Keratinocyte (primary cell): Measurements from ENCODE around the gene IFT122. TPM values are rescaled to one million over a fixed set of nuclear protein-coding genes. Genes with fewer than 3 reads are reported as not detected.
A peak's percentile ranks its signal among the peaks of the same experiment; 100 is the strongest.

Experiments
- DNase-seq: peaks from one replicate; pipeline ENCODE4 v3.0.0-alpha.2; 2011; ENCODE audit warnings: low read depth, missing footprints, low spot score
- FAIRE-seq: peaks from 2 replicates; lab custom pipeline; 2011; peaks lifted over from hg19 to GRCh38; lab: Jason Lieb, UNC
- H2AFZ ChIP-seq: 2 replicates; pipeline ENCODE4 v1.6.0; 2012; ENCODE audit warnings: low read length, control low read depth, inconsistent platforms; ENCODE audit not compliant: control insufficient read depth
- H3K27ac ChIP-seq: 2 replicates; pipeline ENCODE4 v1.5.1; 2011; ENCODE audit warnings: low read length; ENCODE audit not compliant: control insufficient read depth, insufficient read depth
- H3K27me3 ChIP-seq: 3 replicates; pipeline ENCODE4 v1.6.0; 2011; ENCODE audit warnings: low read length; ENCODE audit not compliant: control insufficient read depth, insufficient read depth; ENCODE audit errors: extremely low read depth
- H3K36me3 ChIP-seq, 2 experiments: 2 replicates in 1 of 2; 3 replicates in 1 of 2; pipeline ENCODE4 v1.5.1; 2011; ENCODE audit warnings: low read length in 2 of 2, mild to moderate bottlenecking in 1 of 2; ENCODE audit not compliant: control insufficient read depth in 2 of 2, insufficient read depth in 2 of 2; ENCODE audit errors: extremely low read depth in 1 of 2
- H3K4me1 ChIP-seq: 3 replicates; pipeline ENCODE4 v1.5.1; 2011; ENCODE audit warnings: low read length; ENCODE audit not compliant: control insufficient read depth, insufficient read depth; ENCODE audit errors: extremely low read depth
- H3K4me2 ChIP-seq: 3 replicates; pipeline ENCODE4 v1.6.0; 2011; ENCODE audit warnings: low read depth, low read length; ENCODE audit not compliant: control insufficient read depth, insufficient read depth; ENCODE audit errors: extremely low read depth
- H3K4me3 ChIP-seq, 3 experiments: fragments of 200-600 bp in 1 of 3; sonication (generic) in 1 of 3; 2 replicates in 2 of 3; 3 replicates in 1 of 3; pipeline ENCODE4 v1.5.1; 2011 to 2016; ENCODE audit warnings: low read length in 3 of 3, mild to moderate bottlenecking in 3 of 3, control low read depth in 2 of 3, inconsistent platforms in 1 of 3, low read depth in 1 of 3, mixed read lengths in 1 of 3, mixed run types in 1 of 3, moderate library complexity in 1 of 3; ENCODE audit not compliant: control insufficient read depth in 2 of 3, insufficient read depth in 2 of 3; ENCODE audit errors: extremely low read depth in 1 of 3
- H3K79me2 ChIP-seq: 2 replicates; pipeline ENCODE4 v1.6.0; 2012; ENCODE audit warnings: low read length; ENCODE audit not compliant: control insufficient read depth, insufficient read depth
- H3K9ac ChIP-seq: 3 replicates; pipeline ENCODE4 v1.6.0; 2011; ENCODE audit warnings: low read length; ENCODE audit not compliant: control insufficient read depth, insufficient read depth; ENCODE audit errors: extremely low read depth
- H3K9me1 ChIP-seq: 3 replicates; pipeline ENCODE4 v1.6.0; 2011; ENCODE audit warnings: low read length; ENCODE audit not compliant: control insufficient read depth, insufficient read depth; ENCODE audit errors: extremely low read depth
- H3K9me3 ChIP-seq: 2 replicates; pipeline ENCODE4 v1.5.1; 2012; ENCODE audit warnings: low read depth, low read length; ENCODE audit not compliant: control insufficient read depth
- H4K20me1 ChIP-seq: 3 replicates; pipeline ENCODE4 v1.6.0; 2011; ENCODE audit warnings: low read length; ENCODE audit not compliant: control insufficient read depth, insufficient read depth; ENCODE audit errors: extremely low read depth
- EZH2 ChIP-seq: IDR thresholded peaks from one replicate; pipeline ENCODE4 v1.6.1; 2012; ENCODE audit warnings: inconsistent platforms, mild to moderate bottlenecking, low read length, moderate library complexity
- dilution Hi-C: fragments of 300-500 bp; cut with MboI; formaldehyde crosslinking; loops from one replicate; pipeline ENCODE4 v1.7.0; 2020; ENCODE audit warnings: low sequenced_read_pairs; ENCODE audit not compliant: extremely low pct_ligation_motif_present
- polyA plus RNA-seq, 5 experiments: library from polyadenylated mRNA; depleted of rRNA in 3 of 5; stranded (reverse) in 3 of 5; stranded (forward) in 1 of 5; unstranded in 1 of 5; fragments of >200 nt; gene quantifications; 1 replicate in 1 of 5; 2 replicates in 3 of 5; 3 replicates in 1 of 5; pipeline versions ENCODE4 v1.2.1 to v1.2.3, GENCODE V29; 2011 to 2012; ENCODE audit warnings: missing spikeins in 2 of 5, low read depth in 1 of 5, low replicate concordance in 1 of 5
- TF ChIP-seq, protein P1 (sequence below), 3 experiments: IDR thresholded peaks in 1 of 3; conservative IDR thresholded peaks in 1 of 3; optimal IDR thresholded peaks in 1 of 3; 2 replicates in 2 of 3; 3 replicates in 1 of 3; pipeline versions ENCODE3 to v1.5.1; 2011; ENCODE audit warnings: low read length in 3 of 3, mild to moderate bottlenecking in 3 of 3, moderate library complexity in 2 of 3, control low read depth in 1 of 3, inconsistent platforms in 1 of 3; ENCODE audit not compliant: insufficient read depth in 2 of 3; ENCODE audit errors: extremely low read depth in 1 of 3

IFT122 gene
- polyA plus RNA-seq, 1 donor (not counting 4 experiments of a cell fraction or from before 2014, with no cell fraction given) = 7.1 TPM

DNA sequence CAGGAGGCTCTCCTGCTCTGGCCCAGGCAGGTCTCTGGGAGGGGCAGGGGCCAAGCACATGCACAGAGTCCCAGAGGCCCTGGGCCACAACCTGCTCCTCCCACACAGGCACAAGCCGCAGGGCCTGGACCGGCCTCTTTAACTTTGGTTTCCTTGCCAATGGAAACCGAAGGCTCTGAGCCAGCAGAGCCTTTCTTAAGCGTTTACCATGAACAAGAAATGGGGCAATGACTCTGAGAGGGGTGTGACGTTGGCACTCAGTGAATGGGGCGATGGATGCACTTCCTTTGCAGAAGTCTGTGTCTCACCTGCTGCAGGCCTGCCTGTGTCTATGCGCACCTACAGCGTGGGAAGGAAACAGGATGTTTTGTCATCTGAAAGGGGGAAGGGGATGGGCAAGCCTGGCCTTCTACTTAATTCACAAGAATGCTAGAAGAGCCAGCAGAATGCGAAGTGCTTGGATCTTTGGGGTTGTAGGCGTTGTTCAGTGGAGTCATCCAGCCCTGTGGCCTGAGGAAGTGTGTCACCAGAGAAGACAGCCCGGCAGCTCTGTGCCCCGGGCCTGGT lies 41.8 kb downstream of the IFT122 start:
- H3K36me3 ChIP-seq = peaks cover 6 to 14% of the 10 kb centered on the region in 2 experiments
- H3K9ac ChIP-seq = peak overlapping the region; percentile 49
- H3K79me2 ChIP-seq = no peaks in the 10 kb centered on the region
- peak overlapping the region; percentile 26 for H3K4me2 ChIP-seq
- H3K9me3 ChIP-seq = no peaks in the 10 kb centered on the region
- H3K4me1 ChIP-seq = peaks cover 14% of the 10 kb centered on the region
- DNase-seq (peak; percentile 35), FAIRE-seq (peak; percentile 51)
- no peak overlapping the region for H3K4me3 ChIP-seq
- no peak for TF ChIP-seq EZH2
- TF ChIP-seq, protein P1, sequence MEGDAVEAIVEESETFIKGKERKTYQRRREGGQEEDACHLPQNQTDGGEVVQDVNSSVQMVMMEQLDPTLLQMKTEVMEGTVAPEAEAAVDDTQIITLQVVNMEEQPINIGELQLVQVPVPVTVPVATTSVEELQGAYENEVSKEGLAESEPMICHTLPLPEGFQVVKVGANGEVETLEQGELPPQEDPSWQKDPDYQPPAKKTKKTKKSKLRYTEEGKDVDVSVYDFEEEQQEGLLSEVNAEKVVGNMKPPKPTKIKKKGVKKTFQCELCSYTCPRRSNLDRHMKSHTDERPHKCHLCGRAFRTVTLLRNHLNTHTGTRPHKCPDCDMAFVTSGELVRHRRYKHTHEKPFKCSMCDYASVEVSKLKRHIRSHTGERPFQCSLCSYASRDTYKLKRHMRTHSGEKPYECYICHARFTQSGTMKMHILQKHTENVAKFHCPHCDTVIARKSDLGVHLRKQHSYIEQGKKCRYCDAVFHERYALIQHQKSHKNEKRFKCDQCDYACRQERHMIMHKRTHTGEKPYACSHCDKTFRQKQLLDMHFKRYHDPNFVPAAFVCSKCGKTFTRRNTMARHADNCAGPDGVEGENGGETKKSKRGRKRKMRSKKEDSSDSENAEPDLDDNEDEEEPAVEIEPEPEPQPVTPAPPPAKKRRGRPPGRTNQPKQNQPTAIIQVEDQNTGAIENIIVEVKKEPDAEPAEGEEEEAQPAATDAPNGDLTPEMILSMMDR (optimal IDR thresholded peaks at IDR 0.05 in 1 of 3, IDR thresholded peaks at IDR 0.05 in 1 of 3, conservative IDR thresholded peaks at IDR 0.05 in 1 of 3; ENCODE audit: extremely low read depth in 1 of 3, insufficient read depth in 2 of 3, low read length in 3 of 3) = no peak
- peak overlapping the region; percentile 31 for H3K27ac ChIP-seq
- no peaks in the 10 kb centered on the region for H3K27me3 ChIP-seq
- peak overlapping the region; percentile 51 for H2AFZ ChIP-seq
- dilution Hi-C loops = no loop called here
- H4K20me1 ChIP-seq = no peaks in the 10 kb centered on the region
- no peaks in the 10 kb centered on the region for H3K9me1 ChIP-seq

DNA sequence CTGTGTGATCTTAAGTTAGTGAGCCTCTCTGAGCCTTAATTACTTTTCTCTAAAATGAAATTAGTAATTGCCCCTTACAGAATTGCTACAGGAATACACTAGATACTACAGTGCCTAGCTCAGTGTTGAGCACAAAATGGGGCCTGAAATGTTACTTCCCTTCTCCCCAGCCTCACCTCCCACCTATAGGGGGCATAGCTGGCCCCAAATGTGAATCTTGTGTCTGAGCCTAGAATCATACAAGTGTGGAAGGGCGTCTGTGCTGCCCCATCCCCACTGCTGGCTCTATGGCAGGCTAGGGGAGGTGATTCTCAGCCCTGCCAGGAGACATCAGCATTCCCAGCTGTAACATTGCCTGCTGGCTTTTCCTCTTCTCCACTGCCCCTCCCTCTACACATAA lies 42.7 kb downstream of the IFT122 start:
- TF ChIP-seq, protein P1 (optimal IDR thresholded peaks at IDR 0.05 in 1 of 3, IDR thresholded peaks at IDR 0.05 in 1 of 3, conservative IDR thresholded peaks at IDR 0.05 in 1 of 3; ENCODE audit: extremely low read depth in 1 of 3, insufficient read depth in 2 of 3, low read length in 3 of 3) = peak in 2 of 3 experiments; percentile 18 to 22
- TF ChIP-seq EZH2 = no peak
- H3K79me2 ChIP-seq = no peaks in the 10 kb centered on the region
- dilution Hi-C loops = no loop called here
- DNase-seq (no peak), FAIRE-seq (no peak)
- H3K9me1 ChIP-seq = no peaks in the 10 kb centered on the region
- no peaks in the 10 kb centered on the region for H3K27me3 ChIP-seq
- no peak overlapping the region for H2AFZ ChIP-seq
- peaks cover 14% of the 10 kb centered on the region for H3K4me1 ChIP-seq
- no peaks in the 10 kb centered on the region for H4K20me1 ChIP-seq
- H3K36me3 ChIP-seq = peaks cover 6 to 14% of the 10 kb centered on the region in 2 experiments
- H3K4me2 ChIP-seq = no peak overlapping the region
- no peaks in the 10 kb centered on the region for H3K9me3 ChIP-seq
- H3K4me3 ChIP-seq = no peak overlapping the region
- H3K9ac ChIP-seq = no peak overlapping the region
- H3K27ac ChIP-seq = peak overlapping the region; percentile 31
